GM19025 (cell line): Measurements from ENCODE around the gene GGACT.
A peak's percentile ranks its signal among the peaks of the same experiment; 100 is the strongest.

ENCODE experiments used
- ATAC-seq: cut with Tn5 transposase; IDR thresholded peaks from one replicate; pipeline ENCODE4 v1.9.1; 2021; ENCODE audit warnings: mild to moderate bottlenecking, low read depth, moderate library complexity; ENCODE audit not compliant: unreplicated experiment

The GGACT gene

DNA sequence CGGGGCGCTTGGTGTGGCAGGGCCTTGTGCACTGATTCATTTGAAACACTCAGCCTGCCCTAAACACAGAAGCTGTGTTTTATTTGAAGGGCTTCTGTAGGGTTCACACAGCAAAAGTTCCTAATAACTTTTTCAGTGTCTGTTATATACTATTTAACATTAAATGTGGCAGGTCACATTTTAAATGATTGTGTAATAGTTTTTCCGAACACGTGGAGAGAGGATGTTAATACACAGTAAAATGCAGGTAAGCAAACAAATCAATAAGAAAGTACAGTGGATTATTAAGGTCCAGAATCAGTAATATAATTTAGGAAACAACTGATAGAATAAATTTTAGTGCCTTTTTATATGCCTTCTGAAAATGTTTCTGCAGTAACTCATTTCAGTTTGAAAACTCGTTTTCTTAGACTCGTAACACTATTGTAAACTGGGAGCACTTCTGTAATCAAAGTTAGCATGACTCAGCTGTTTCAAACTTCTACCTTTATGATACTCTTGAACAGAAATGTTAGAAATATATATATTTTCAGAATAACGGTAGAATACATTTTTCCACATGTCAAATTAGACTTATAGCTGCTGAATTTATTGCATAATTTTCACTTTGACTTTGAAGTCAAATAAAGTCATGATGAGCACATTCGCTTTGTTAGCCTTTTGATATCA, 70.1 kb downstream of the GGACT start:
- ATAC-seq = no peak

DNA sequence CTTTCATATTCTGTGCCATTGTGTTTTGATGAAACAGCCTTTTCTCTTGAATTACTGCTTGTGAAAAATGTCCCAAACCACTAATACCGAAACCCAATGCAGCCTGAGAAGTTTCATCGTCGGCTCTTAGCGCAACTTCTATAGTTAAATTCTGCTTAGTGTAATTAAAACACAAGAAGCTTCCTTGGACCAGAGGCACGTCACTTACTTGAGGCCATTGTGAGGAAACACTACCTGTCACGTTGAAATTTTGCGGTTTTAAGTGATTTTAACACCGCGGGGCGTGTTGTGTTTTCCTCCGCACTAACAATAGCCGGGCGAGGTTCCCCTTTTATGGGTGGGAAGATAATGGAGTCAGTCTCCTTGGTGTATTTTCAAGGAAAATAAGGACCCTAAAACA, 70.9 kb downstream of the GGACT start:
- no peak for ATAC-seq

DNA sequence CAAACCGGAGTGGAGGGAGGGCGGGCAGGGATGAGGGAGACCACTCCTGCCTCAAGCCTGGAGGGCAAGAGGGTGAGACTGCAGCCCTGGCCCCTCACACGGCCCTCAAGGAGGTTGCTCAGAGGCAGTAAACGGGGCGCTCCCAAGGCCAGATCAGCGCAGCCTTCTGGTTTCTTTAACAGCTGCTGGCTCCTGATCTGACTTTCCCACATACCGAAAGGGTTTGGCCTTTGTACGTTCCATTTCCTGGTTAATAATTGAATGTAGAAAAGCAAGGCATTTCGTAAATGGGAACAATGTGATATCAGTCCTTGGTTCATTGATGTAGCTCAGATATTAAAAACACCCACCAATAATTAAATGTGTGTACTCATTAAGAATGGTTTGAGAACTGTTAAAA, 71.5 kb downstream of the GGACT start:
- no peak for ATAC-seq

DNA sequence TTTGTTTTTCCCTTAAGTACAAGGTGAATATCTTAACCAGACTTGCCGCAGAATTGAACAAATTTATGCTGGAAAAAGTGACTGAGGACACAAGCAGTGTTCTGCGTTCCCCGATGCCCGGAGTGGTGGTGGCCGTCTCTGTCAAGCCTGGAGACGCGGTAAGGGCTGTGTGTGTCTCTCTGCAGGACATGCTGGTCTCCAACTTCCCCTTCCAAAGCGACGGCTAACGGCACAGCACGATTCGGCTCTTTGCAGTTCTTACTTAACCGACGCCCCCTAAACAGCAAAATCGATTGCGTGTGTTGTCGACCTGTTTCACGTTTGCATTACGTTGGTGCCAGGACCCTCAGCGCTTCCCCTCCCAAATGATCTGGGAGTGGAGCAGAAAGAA, 73.2 kb downstream of the GGACT start:
- ATAC-seq = no peak

DNA sequence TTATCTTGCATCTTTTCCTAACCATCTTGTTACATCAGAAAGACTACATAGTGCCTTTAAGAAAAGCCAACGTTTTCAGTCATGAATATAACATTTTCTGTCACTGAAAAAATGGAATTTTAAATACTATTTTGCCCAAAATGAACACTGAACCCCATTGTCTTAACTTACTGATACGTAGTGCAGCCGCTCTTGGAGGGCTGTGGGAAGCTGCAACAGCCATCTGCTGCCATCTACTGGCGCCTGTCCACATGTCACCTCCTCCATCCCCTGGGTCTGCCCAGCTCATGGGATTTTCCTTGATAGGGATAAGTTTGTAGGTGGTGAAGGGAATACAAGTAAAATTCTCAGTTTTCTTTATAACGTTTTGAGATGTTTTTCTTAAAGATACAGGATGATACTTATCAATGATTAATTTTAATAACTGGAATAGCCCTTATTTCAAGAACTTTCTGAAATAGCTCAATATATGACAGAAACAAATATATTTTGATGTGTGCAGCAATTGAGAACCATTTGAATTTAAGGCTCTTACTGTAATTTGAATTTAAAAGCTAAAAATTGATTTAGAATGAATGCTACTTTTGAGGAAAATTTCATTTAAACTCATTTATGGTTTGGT, 73.7 kb downstream of the GGACT start:
- ATAC-seq = peak; percentile 84

DNA sequence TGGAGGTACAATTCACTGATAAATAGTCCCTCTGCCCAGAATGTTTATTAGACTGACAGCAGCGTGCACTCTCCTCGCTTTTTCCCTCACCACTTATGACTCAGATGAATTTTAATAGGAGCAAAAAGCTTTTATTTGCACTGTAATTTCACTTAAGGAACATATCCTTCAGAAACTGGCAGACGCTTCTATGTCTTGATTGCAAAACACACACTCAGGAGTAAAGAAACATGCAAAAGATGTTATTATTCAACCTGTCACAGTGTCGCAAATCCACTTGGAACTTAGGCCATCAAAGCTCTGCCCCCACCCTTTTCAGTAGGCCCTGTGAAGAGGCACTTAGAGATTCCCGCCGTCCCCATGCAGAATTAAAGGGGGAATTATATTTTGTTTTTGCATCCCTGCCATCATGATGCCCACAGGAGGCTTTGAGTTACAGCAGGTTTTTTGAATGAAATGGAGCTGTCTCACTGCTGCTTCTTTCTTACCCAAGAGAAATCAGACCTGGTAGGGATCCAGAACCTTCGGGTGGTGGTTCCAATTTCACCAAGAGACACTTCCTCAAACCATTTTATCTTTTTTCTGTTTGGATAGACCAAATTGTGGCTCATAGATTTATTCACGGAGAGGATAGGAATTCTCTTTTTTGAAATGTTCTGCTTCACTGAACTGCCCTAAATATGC, 74.5 kb downstream of the GGACT start:
- ATAC-seq = no peak

DNA sequence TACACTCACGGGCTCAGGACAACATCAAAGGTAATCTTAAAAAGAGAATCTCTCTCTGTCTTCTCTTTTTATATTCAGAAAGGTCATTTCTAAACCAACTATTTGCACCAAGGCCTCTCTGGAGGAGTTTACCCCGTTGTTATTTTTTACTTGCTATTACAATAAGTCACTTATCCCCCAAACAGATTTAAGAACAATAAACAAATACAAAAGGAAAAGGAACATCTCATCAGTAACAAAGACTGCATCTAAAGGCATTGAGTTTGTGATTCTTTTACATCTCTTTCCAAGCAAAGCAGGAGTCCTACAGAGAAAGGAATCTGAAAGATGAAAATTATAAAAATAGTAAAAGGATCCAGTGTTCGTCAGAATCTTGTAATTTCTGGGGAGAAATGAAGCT, 75.4 kb downstream of the GGACT start:
- ATAC-seq = no peak

DNA sequence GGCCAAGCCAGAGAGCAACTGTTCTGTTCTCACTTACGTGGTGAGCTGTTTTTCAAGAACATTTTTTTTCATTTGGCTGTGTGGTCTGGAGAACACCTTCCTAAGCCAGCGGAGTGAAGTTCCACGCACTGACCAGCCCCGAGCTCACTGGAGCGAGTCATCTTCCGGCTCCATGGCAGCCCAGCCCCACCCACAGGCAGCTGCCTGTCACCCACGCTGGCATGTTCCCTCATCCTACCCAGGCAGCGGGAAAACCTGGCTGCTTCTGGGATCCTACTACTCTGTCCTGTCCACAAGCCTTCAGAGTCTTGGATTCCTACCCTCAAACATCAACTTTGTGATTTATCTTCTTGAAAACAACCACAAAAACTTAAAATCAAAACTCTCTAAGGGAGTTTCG, 76.2 kb downstream of the GGACT start:
- no peak for ATAC-seq

DNA sequence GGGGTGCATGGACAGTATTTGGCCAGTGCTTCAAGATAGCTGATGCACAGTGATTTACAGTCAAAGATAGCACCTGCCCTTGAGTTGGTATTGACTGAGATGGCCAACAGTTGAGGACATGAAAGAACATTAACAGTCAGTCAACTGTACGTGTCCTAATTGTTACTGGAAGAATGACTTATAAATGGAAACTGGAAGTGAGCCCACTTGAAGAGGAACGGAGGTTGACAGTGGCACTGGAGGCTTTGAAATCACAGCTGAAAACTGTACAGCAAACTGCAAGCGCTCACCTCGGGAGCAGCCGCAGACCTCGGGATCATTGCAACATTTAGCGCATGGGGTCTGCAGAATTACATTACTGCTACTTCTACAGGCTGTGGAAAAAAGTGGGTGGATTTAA, 77.1 kb downstream of the GGACT start:
- no peak for ATAC-seq

DNA sequence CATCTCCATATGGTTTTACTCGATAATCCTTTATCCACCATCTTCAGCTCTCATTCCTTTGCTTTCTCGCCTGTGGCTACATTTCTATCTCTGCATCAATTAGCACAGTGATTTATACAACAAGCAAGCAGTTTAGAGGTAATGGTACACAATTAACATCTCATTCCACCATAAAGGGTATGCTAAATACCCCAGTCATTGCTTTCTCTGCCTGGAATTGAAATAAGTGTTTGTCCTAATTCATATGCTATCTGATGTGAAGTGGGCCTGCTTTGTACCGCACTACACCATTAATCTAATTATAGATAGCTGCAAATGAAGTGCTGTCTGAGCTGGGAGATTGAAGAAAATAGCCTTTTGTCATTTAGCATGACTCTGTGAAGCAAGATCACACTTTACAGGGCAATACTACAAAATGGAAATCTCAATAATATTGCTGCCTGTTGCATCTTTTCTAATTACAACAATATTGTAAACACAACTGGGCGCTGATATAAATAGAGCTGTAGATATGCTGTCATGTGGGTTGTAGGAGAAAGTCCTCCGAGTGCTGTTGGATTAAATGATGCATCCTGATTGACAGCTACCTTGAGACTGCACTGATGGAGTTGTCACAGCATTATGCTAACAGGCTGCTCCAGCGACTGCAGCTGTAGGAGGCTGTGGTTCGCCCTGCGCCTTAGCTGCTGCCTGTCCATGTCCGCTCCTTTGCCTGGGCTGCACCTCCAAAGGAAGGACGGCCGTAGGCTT, 78.2 kb downstream of the GGACT start:
- no peak for ATAC-seq

DNA sequence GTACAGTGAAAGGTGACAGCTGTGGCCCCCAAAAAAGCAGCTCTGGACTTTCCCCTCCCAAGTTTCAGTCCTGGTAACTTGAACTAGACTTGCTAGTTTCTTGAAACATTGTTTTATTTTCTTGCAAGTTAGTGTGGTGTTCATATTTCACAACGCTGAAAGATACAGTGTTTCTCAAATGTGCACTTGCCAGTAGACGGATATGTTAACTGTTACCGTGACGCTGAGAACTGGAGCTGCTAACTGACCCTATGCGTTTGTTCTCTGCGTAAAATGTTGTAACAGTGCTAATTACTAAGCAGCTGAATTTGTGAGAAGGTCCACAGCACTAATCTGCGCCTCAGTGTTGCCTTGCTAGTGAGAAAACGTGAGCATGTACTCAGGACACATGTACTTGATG, 79.6 kb downstream of the GGACT start:
- no peak for ATAC-seq

DNA sequence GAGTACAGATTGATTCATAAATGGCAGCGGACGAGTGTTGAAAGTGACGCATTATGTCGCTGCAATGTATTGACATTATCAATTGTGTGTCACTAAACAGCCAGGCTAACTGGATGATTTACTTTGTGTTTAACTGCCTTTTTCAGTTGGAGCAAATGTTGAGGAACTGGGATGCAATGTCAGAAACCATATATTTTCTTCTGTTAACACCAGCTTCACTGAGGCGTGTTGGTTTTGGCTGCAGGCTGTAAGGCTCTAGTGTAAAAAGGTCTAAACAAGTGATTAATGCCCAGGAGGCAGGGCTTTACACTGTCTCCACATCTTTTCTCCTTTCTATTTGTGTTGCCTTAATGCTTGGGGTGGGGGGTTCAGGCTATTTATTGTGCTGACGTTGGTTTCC, 80.1 kb downstream of the GGACT start:
- no peak for ATAC-seq

DNA sequence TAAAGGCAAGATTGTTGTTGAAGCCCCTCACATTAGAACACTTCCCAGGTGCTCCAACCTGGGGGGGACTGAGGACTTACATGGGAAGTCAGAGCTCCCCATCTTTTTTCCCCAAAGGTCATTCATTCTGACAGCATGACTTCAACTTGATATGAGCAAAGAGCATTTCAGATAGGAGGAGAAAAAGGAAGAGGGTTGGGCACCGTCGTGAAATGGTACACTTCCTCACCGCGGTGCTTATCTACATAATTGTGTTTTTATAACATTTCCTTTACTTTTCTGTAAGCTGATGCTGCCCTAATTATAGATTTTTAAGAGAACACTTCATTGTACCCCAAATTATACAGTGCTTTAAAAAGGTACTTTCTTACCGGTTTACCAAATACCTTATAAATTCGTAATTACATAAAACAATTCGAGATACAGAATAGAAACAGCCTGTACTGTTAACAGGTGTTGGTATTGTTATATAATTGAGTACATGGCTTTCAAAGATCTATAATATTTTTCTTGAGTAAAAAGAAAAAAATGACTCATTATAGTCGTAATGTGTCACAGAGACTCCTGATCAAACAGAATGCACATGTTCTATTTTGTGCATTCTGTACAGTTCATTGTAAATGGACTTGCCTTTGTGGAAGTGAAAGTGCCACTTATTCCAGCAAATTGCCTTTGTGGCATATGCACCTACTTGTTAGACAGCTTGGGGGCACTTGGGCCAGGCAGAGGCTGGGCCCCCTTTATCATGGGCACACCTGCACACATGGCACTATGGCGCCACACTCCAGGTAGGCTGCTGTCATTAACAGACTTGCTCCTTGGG, 81.8 kb downstream of the GGACT start:
- ATAC-seq = no peak

DNA sequence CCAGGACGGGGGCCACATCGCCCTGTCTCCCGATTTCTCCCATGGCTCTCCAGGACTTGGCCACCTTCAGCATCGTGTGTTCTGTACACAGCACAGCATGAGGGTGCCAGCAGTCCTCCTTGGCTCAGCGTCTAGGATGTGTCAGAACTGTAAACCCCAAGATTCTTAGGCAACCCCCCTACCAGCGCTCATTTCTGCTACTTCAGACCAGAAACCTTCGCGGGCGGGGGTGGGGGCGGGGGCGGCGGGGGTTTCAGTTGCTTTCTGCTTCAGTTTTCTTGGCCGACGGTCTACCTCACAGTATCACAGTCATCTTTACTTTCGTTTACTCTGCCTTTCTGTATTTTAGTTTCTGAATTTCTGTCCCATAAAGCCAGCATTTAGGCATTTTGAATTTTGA, 82.4 kb downstream of the GGACT start:
- no peak for ATAC-seq

DNA sequence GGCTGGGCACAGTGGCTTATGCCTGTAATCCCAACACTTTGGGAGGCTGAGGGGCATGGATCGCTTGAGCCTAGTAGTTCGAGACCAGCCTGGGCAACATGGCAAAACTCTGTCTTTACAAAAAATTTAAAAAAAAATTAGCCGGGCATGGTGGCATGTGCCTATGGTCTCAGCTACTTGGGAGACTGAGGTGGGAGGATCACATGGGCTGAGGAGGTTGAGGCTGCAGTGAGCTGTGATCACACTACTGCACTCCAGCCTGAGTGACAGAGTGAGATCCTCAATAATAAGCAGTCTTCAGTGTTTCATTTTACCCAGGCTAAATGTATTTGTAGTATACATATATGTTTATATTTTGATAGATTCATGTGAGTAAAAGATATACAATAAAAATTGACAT, 85.0 kb downstream of the GGACT start:
- ATAC-seq = no peak

DNA sequence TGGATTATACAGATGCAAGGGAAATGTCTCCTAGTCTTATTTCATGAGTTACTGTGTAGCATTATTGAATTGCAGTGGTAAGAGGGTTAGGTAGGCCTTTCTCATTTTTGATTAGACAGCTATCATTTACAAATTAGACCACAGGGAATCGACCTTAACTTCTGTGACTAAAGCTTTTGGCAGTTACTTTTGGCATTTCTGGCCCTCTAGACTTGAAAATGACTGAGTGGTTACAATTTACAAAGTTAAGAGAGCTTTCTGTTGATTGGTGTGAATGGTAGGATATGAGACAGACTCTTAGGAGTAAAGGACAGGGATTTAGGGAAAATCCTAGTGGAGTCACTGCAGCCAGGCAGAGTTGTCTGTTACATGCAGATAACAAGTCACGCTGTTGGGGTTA, 86.1 kb downstream of the GGACT start:
- no peak for ATAC-seq

DNA sequence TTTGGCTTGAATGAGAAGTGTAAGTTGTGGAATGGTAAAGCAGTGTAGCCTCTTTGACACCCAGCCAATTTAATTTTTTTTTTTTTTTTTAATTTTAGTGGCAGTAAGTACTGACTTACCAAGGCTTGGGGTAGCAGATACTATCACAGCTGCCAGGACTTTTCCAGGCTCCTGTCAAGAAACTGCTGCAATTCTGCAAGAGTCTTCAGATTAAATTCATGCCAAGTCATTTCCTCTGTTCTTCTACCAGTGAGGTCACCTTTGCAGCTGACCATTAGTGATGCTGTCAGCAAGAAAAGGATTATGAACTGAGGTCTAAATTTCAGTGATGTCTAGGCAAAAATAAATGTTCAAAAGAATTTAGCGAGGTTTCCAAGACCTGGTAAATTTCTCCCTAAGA, 91.2 kb downstream of the GGACT start:
- ATAC-seq = no peak

DNA sequence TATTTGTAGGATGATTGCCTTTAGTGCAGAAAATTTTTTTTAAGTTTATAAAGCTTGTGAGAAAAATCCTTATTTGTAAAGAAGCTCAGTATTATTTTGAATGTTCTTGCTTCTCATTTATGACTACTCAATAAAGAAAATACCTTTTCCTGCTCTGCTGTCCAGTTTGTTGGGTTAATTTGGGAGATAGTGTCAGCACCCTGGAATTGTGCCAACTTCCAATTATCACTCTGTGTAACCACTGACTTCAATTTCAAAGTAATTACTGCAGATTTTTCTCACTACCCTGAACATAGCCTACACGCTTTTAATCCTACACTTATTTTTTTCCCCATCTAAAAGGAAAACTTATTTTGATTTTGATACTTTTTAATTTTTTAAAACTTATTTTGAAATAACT, 93.1 kb downstream of the GGACT start:
- ATAC-seq = no peak

DNA sequence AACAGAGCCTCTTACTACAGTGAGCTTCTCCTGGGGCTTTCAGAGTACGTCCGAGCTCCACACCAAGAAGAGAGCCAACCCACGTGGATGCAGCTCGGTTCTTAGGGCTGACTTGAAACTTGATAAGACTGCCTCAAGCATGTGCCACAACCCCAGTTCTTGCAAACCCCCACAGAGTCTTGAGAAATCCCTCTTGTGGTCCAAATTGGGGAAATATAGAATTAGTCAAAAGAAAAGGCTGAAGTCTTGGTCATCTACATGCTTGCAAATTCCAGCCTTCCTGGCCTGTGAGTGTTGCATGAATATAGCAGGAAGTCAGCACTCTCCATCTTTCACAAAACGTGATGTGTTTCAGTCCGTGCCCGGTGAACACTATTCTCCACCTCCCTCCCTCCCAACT, 95.2 kb downstream of the GGACT start:
- no peak for ATAC-seq

DNA sequence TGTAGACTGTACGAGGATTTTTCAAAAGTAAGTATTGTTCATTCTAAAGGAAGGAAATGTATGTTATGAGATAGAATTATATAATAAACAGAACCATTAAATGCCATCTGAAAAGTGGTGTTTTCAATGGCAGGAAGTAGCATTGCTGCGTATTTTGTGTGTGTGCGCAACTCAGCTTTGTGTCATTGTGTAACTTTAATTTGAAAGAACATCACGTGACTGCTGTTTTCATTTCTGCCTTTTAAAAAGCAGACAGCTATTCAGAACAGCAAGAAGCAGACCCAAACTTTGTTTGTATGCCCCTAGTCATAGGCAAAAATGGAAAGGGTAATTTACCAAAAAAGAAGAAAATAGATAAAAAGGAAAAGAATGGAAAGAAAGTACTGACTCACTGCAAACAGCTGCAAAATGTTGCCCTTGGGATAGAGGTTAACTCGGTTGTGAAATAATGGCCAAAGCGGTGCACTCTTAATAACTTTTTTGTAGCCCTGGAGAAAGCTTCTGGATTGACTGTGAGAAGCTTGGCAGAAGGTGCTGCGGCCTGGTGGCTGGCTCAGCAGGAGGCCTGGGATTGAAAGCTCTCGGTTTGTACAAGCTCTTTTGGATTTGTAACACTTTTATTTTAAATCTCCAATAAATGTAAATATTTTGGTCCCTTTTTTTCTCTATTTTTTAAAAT, 97.3 kb downstream of the GGACT start:
- ATAC-seq = no peak
